UCSD-AML1 (cell line): Measurements from ENCODE around the gene SAA4.
"Not testable (repeated sequence)": the region's sequence is repeated elsewhere in the genome, so short reads cannot be mapped to it uniquely, and the experiment has no call there.

Source experiments
- DNase-seq: peaks from one replicate; lab custom pipeline; 2025; ENCODE audit not compliant: unreplicated experiment; lab: John Stamatoyannopoulos, UW

Gene SAA4

GRCh38 chr11:18191376-18191775 is 45.2 kb downstream of the SAA4 start:
- DNase-seq, result no peak

DNA sequence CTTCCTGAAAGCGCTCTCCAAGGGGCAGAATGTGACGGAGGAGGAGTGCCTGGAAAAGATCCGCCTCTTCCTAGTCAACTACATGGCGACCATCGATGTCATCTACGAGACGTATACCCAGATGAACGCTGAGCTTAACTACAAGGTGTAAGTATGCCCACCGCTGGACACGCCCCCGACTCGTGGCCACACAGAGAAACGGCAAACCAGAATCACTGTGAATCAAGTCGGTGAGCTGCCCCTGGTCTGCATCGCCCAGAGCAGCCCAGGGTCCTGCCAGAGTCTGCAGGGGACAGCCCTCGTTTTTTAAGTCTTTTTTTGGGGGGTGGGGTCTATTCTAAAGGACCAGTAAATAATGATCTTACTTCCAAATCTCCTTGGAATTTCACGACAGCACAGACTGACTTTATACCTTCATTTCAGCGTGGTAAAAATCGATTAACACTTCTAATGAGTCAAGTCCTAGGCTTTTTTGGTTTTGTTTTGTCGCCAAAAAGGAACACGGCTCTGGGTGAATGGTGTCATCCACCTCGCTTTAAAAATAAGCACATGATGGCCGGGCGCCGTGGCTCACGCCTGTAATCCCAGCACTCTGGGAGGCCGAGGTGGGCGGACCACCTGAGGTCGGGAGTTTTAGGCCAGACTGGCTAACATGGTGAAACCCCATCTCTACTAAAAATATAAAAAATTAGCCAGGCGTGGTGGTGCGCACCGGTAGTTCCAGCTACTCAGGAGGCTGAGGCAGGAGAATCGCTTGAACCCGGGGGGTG is 46.9 kb downstream of the SAA4 start:
- DNase-seq, result not testable (repeated sequence)

- DNase-seq, result no peak
Measured at GRCh38 chr11:18188796-18189195, 47.8 kb downstream of the SAA4 start.
